Thyroid gland (tissue), 4 donors: ENCODE measurements around the gene CAPG.

Experiments
- POLR2A ChIP-seq, 2 donors: fragments of 450-650 bp; IDR thresholded peaks; one replicate each; pipeline ENCODE4 v1.6.1; 2017; ENCODE audit warnings: antibody characterized with exemption in 2 of 2, mild to moderate bottlenecking in 2 of 2, moderate library complexity in 1 of 2
- TF ChIP-seq, protein P1 (sequence below), 6 experiments: fragments of 200-600 bp in 3 of 6; fragments of 450-650 bp in 3 of 6; sonication (generic) in 3 of 6; IDR thresholded peaks; one replicate each; pipeline ENCODE4 v1.5.1; 2016 to 2019; ENCODE audit warnings: antibody characterized with exemption in 6 of 6, mild to moderate bottlenecking in 2 of 6, inconsistent platforms in 1 of 6, moderate library complexity in 1 of 6

DNA sequence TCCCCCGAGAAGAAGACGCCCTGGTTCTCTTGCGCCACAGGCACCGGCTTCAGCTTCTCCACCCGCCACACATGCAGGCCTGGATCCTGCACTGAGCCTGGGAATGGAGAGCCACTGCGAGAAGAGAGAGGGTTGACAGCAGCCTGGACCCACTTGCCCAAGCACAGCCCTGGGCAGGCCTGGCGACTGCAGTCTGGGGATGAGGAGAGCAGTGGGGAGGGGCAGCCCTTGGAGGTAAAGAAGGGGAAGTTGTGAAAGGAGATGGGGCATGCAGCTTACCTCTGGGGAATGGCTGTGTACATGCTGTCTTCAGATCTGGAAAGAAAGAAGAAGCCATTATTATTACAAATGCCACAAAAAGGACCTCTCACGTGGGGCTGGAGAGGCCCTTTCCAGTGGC, 8.3 kb downstream of the CAPG start:
- TF ChIP-seq, protein P1, sequence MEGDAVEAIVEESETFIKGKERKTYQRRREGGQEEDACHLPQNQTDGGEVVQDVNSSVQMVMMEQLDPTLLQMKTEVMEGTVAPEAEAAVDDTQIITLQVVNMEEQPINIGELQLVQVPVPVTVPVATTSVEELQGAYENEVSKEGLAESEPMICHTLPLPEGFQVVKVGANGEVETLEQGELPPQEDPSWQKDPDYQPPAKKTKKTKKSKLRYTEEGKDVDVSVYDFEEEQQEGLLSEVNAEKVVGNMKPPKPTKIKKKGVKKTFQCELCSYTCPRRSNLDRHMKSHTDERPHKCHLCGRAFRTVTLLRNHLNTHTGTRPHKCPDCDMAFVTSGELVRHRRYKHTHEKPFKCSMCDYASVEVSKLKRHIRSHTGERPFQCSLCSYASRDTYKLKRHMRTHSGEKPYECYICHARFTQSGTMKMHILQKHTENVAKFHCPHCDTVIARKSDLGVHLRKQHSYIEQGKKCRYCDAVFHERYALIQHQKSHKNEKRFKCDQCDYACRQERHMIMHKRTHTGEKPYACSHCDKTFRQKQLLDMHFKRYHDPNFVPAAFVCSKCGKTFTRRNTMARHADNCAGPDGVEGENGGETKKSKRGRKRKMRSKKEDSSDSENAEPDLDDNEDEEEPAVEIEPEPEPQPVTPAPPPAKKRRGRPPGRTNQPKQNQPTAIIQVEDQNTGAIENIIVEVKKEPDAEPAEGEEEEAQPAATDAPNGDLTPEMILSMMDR (IDR thresholded peaks at IDR 0.05), result no peak
- no peak for TF ChIP-seq POLR2A (IDR thresholded peaks at IDR 0.05)
